ENCODE results near the gene WDR93. TPM values are rescaled to one million over a fixed set of nuclear protein-coding genes. Genes with fewer than 3 reads are reported as not detected.

Gene WDR93
- total and polyA plus RNA-seq, 2 donors from 2014 or later = 1.2 to 2.5 TPM

DNA sequence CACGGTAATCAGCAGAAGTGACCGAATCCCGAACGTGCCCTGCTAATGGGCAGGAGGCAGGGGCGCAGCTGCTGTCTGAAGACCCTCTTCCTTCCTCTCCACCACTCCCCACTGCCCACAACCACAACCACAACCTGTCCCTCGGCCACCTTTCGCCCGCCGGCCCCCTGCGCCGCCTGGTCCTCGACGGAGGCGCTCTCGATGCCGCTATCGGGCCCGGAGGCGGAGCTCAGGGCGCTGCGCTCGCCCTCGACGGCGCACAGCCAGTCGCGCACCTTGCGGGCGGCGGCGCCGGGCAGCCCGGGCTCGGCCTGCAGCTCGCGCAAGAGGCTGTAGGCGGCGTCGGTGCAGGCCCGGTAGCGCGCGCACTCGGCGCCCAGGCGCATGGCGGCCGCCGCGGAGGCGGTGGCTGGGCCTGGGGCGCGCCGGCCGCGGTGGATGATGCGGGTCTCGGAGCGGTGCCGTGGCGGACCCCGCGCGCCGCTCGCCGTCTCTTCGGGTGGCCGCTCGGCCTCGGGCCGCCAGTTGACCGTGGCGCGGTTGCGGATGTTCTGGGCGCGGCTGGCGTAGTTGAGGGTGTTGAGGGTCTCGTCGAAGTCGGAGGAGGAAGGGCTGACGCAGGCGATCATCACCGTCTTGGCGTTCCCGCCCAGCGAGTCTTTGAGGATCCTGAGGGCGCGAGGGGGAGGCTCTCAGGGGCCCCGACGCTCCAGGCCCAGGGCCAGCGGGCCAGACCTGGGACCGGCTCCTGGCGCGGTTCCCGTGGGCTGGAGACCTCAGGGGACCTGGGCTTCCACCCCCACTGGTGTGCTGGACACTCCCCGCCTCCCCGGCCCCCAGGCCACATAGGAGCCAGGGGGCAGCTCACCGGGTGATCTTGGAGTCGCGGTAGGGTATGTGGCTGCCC is 42.3 kb upstream of the WDR93 start:
- no peaks in the 10 kb centered on the region for H3K27me3 ChIP-seq (ENCODE audit: control insufficient read depth, insufficient read depth, low read length)
- intact Hi-C loops (cut with DNase I) = no loop called here

DNA sequence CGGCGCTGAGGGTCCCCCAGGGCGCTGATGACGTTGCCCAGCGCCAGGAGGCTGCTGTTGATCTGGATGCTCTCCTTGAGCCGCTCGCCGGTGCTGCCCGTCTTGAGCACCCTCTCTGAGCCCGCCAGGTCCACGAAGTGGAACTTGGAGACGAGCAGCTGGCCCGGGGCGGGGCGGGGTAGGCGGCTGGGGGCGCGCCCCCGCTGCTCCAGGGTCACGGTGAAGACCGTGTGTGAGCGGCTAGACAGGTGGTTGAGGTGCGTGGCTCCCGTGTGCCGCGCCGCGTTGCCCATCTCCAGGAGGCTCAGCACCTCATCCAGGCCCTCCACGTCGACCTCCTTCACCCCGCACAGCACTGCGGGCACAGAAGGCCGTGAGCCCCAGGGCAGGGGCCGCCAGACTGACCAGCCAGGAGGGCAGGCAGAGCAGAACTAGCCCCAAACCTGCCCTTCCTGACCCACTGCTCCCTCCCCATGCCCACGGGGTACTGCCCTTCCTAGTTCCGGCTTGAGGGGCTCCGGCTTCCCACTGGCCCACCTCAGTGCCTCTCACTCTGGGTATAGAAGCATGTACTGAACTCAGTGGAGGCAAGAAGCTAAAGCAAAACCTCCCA is 41.5 kb upstream of the WDR93 start:
- no peaks in the 10 kb centered on the region for H3K27me3 ChIP-seq (ENCODE audit: control insufficient read depth, insufficient read depth, low read length)
- FAIRE-seq = no peak
- H3K4me3 ChIP-seq (ENCODE audit: low read length in 3 of 3) = no peak overlapping the region
- intact Hi-C loops (cut with DNase I) = no loop called here
- peak in 1 of 5 donors; percentile 70 for DNase-seq
- no peak overlapping the region for H3K27ac ChIP-seq (ENCODE audit: low read depth in 2 of 2, low read length in 2 of 2)
- H3K4me1 ChIP-seq (ENCODE audit: control insufficient read depth in 2 of 3, insufficient read depth in 2 of 3, low read depth in 1 of 3, low read length in 3 of 3) = peaks cover 0 to 2% (median 0%) of the 10 kb centered on the region in 3 donors
- H3K9ac ChIP-seq (ENCODE audit: low read length in 3 of 3) = no peak overlapping the region
- H3K9me3 ChIP-seq (ENCODE audit: control insufficient read depth in 2 of 3, insufficient read depth in 1 of 3, low read length in 3 of 3) = no peaks in the 10 kb centered on the region
- no peak for TF ChIP-seq CTCF (IDR thresholded peaks at IDR 0.05; ENCODE audit: borderline replicate concordance, extremely low read depth, insufficient read depth)
- H3K36me3 ChIP-seq (ENCODE audit: control insufficient read depth in 2 of 3, insufficient read depth in 3 of 3, low read length in 3 of 3) = peaks cover 0 to 2% (median 0%) of the 10 kb centered on the region in 3 donors

More for the DNA sequence above, 42.3 kb upstream of the WDR93 start:
- Histone ChIP-seq H3K27ac (ENCODE audit: low read depth in 2 of 2, low read length in 2 of 2) (no peak overlapping the region), H3K36me3 (ENCODE audit: control insufficient read depth in 2 of 3, insufficient read depth in 3 of 3, low read length in 3 of 3) (peaks cover 0 to 2% (median 0%) of the 10 kb centered on the region in 3 donors), H3K9ac (ENCODE audit: low read length in 3 of 3) (no peak overlapping the region), H3K4me3 (ENCODE audit: low read length in 3 of 3) (no peak overlapping the region), H3K9me3 (ENCODE audit: control insufficient read depth in 2 of 3, insufficient read depth in 1 of 3, low read length in 3 of 3) (no peaks in the 10 kb centered on the region), H3K4me1 (ENCODE audit: control insufficient read depth in 2 of 3, insufficient read depth in 2 of 3, low read depth in 1 of 3, low read length in 3 of 3) (peaks cover 0 to 2% (median 0%) of the 10 kb centered on the region in 3 donors)
- FAIRE-seq (no peak), DNase-seq (peak in 1 of 5 donors; percentile 61)
- no peak for TF ChIP-seq CTCF (IDR thresholded peaks at IDR 0.05; ENCODE audit: borderline replicate concordance, extremely low read depth, insufficient read depth)

- Histone ChIP-seq H3K4me1 (ENCODE audit: control insufficient read depth in 2 of 3, insufficient read depth in 2 of 3, low read depth in 1 of 3, low read length in 3 of 3) (peaks cover 0 to 2% (median 0%) of the 10 kb centered on the region in 3 donors), H3K27me3 (ENCODE audit: control insufficient read depth, insufficient read depth, low read length) (no peaks in the 10 kb centered on the region), H3K4me3 (ENCODE audit: low read length in 3 of 3) (no peak overlapping the region), H3K9ac (ENCODE audit: low read length in 3 of 3) (no peak overlapping the region), H3K36me3 (ENCODE audit: control insufficient read depth in 2 of 3, insufficient read depth in 3 of 3, low read length in 3 of 3) (no peaks in the 10 kb centered on the region), H3K9me3 (ENCODE audit: control insufficient read depth in 2 of 3, insufficient read depth in 1 of 3, low read length in 3 of 3) (no peaks in the 10 kb centered on the region), H3K27ac (ENCODE audit: low read depth in 2 of 2, low read length in 2 of 2) (no peak overlapping the region)
- intact Hi-C loops (cut with DNase I) = no loop called here
- DNase-seq (no peak), FAIRE-seq (no peak)
- TF ChIP-seq CTCF (IDR thresholded peaks at IDR 0.05; ENCODE audit: borderline replicate concordance, extremely low read depth, insufficient read depth) = no peak
Observed at GRCh38 chr15:89649716-89650115, 40.9 kb upstream of the WDR93 start.
